ENCODE measurements around the gene ADGRV1. TPM values are rescaled to one million over a fixed set of nuclear protein-coding genes. Genes with fewer than 3 reads are reported as not detected.

The ADGRV1 gene
- total RNA-seq, 4 donors from 2014 or later: not detected

GRCh38 chr5:90529194-90529938 is 29.2 kb upstream of the ADGRV1 start, which contains the start of gene LYSMD3:
TSS of gene LYSMD3 (minus strand) at chr5:90529584. CDS start at chr5:90525289, 4,295 bp downstream.
- no peak for TF ChIP-seq CTCF (IDR thresholded peaks at IDR 0.05; ENCODE audit: low read depth)

- TF ChIP-seq CTCF (IDR thresholded peaks at IDR 0.05; ENCODE audit: low read depth): no peak
Measured at GRCh38 chr5:90529939-90530677, 28.5 kb upstream of the ADGRV1 start.

GRCh38 chr5:90530736-90531487 is 27.7 kb upstream of the ADGRV1 start:
- TF ChIP-seq CTCF (IDR thresholded peaks at IDR 0.05; ENCODE audit: low read depth): no peak

- TF ChIP-seq CTCF (IDR thresholded peaks at IDR 0.05; ENCODE audit: low read depth): no peak
Measured at GRCh38 chr5:90533794-90534193, 24.8 kb upstream of the ADGRV1 start.

GRCh38 chr5:90534922-90535321 is 23.7 kb upstream of the ADGRV1 start:
- TF ChIP-seq CTCF (IDR thresholded peaks at IDR 0.05; ENCODE audit: low read depth): no peak

GRCh38 chr5:90542827-90543519 is 15.6 kb upstream of the ADGRV1 start:
- TF ChIP-seq CTCF (IDR thresholded peaks at IDR 0.05; ENCODE audit: low read depth): no peak
